SK-N-MC (cell line): ENCODE measurements around the gene CPT1C.

ENCODE experiments used
- FOXP2 ChIP-seq: optimal IDR thresholded peaks from 2 replicates; pipeline ENCODE3; 2011; ENCODE audit warnings: mild to moderate bottlenecking, moderate library complexity; ENCODE audit not compliant: insufficient read depth; ENCODE audit errors: extremely low read length, control extremely low read depth
- POLR2AphosphoS5 ChIP-seq: IDR thresholded peaks from 2 replicates; pipeline ENCODE4 v1.6.1; 2012; ENCODE audit warnings: mild to moderate bottlenecking, low read depth, low read length, borderline replicate concordance

DNA sequence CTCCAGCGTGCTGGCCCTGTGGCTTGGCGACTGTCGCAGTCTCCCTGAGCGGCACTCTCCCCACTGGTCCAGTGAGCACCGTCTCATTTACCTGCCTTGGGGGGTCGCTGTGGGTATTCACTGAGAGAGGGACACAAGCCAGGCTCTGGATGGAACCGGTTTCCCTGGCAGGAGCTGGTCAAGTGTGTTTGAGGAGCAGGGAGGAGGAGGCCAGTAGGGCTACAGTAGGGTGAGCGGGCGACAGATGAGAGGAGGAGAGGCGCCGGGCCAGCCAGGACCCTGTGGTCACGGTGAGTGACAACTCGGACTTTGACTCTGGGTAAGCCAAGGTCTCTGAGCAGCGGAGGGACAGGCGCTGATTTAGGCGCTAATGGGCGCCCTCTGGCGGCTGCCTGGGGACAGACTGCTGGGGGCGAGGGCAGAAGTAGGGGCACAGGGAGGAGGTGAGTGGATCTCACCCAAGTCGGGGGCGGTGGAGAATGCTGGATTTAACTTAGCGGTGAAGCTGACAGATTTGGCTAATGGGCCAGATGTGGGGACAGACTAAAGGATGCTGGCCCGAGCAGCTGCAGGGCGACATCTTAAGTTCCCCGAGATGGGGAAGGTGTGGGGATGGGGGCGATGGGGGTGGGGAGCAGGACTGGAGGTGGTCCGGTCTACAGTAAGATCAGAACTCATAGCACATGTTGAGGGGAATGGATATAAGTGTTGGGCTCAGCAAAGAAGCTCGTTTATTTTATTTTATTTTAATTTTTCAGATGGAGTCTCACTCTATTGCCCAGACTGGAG lies 18.6 kb upstream of the CPT1C start:
- TF ChIP-seq FOXP2 (no peak), POLR2AphosphoS5 (no peak)
